ENCODE measurements around the gene DGKA.

Gene DGKA

GRCh38 chr12:55955344-55955743, 24.4 kb downstream of the DGKA start:
- no peak for DNase-seq (ENCODE audit: low read depth, low spot score)
- no peak for TF ChIP-seq CTCF (IDR thresholded peaks at IDR 0.05; ENCODE audit: insufficient read depth, low read length, missing control alignments)
- H3K4me3 ChIP-seq (ENCODE audit: low read depth, low read length), result no peak overlapping the region
- ChIA-PET POLR2A (no interaction called here), CTCF (interaction anchor here (1.1 to 16.2 kb wide), 6 partner anchors 17 to 235 kb away, joined by 3 to 206 read pairs (median 6); partner anchors contain the start of gene RDH5)

GRCh38 chr12:55955800-55956508, 25.0 kb downstream of the DGKA start:
- ChIA-PET POLR2A (interaction anchor here (0.7 kb wide), 1 partner anchor 18 kb away, joined by 3 read pairs; the partner anchor contains the start of gene RAB5B), CTCF (interaction anchor here (0.7 to 16.2 kb wide), 9 partner anchors 12 to 235 kb away, joined by 3 to 206 read pairs (median 4); partner anchors contain the start of gene RDH5)
- no peak for DNase-seq (ENCODE audit: low read depth, low spot score)

GRCh38 chr12:55957106-55957859, 26.3 kb downstream of the DGKA start:
- ChIA-PET CTCF (interaction anchor here (0.7 to 16.2 kb wide), 5 partner anchors 11 to 219 kb away, joined by 3 to 206 read pairs (median 4); no protein-coding TSS in a partner anchor), POLR2A (no interaction called here)
- TF ChIP-seq CTCF (IDR thresholded peaks at IDR 0.05; ENCODE audit: insufficient read depth, low read length, missing control alignments), result no peak
- no peak overlapping the region for H3K4me3 ChIP-seq (ENCODE audit: low read depth, low read length)
- DNase-seq (ENCODE audit: low read depth, low spot score), result no peak

More at GRCh38 chr12:55955800-55956508, 25.0 kb downstream of the DGKA start:
- H3K4me3 ChIP-seq (ENCODE audit: low read depth, low read length), result no peak overlapping the region
- peak; percentile 35 for TF ChIP-seq CTCF (IDR thresholded peaks at IDR 0.05; ENCODE audit: insufficient read depth, low read length, missing control alignments)

GRCh38 chr12:55963760-55964159, 32.8 kb downstream of the DGKA start:
- H3K4me3 ChIP-seq (ENCODE audit: low read depth, low read length), result no peak overlapping the region
- TF ChIP-seq CTCF (IDR thresholded peaks at IDR 0.05; ENCODE audit: insufficient read depth, low read length, missing control alignments), result no peak
- ChIA-PET POLR2A (no interaction called here), CTCF (no interaction called here)
- no peak for DNase-seq (ENCODE audit: low read depth, low spot score)

GRCh38 chr12:55965240-55965639, 34.3 kb downstream of the DGKA start:
- no peak for DNase-seq (ENCODE audit: low read depth, low spot score)
- CTCF ChIA-PET, result interaction anchor here (1.0 kb wide), 1 partner anchor 25 kb away, joined by 3 read pairs; no protein-coding TSS in a partner anchor
- no peak for TF ChIP-seq CTCF (IDR thresholded peaks at IDR 0.05; ENCODE audit: insufficient read depth, low read length, missing control alignments)
- POLR2A ChIA-PET, result no interaction called here
- no peak overlapping the region for H3K4me3 ChIP-seq (ENCODE audit: low read depth, low read length)

- CTCF ChIA-PET, result interaction anchor here (1.0 kb wide), 1 partner anchor 25 kb away, joined by 3 read pairs; no protein-coding TSS in a partner anchor
- no peak for DNase-seq (ENCODE audit: low read depth, low spot score)
Observed at GRCh38 chr12:55965941-55966407, 35.0 kb downstream of the DGKA start, which contains the start of gene PMEL. Gene PMEL, minus strand, starts transcription at chr12:55966042. Its CDS starts 31 bp downstream, at chr12:55966011.

More at GRCh38 chr12:55965941-55966407, 35.0 kb downstream of the DGKA start, which contains the start of gene PMEL:
- H3K4me3 ChIP-seq (ENCODE audit: low read depth, low read length), result peak within 1 kb of the TSS; percentile 85
- no peak for TF ChIP-seq CTCF (IDR thresholded peaks at IDR 0.05; ENCODE audit: insufficient read depth, low read length, missing control alignments)
- POLR2A ChIA-PET, result interaction anchor here (0.7 kb wide), 1 partner anchor 152 kb away, joined by 3 read pairs; the partner anchor contains the start of gene ZC3H10
